Activated CD4-positive, alpha-beta memory T cell treated with anti-CD3 and anti-CD28 coated beads for 36 hours (primary cell): ENCODE results near the gene MAD1L1. TPM values are rescaled to one million over a fixed set of nuclear protein-coding genes. Genes with fewer than 3 reads are reported as not detected.
"Not testable (repeated sequence)": the region's sequence is repeated elsewhere in the genome, so short reads cannot be mapped to it uniquely, and the experiment has no call there.

Experiments used
- CTCF ChIA-PET: fragments of 350-600 bp; sonication (Branson Sonifier 250); formaldehyde crosslinking; loops from one replicate; lab custom pipeline; 2021; ENCODE audit warnings: antibody characterized with exemption, inconsistent platforms; lab: Charles Lee
- POLR2A ChIA-PET: fragments of 350-600 bp; sonication (Branson Sonifier 250); formaldehyde crosslinking; loops from one replicate; lab custom pipeline; 2021; ENCODE audit warnings: antibody characterized with exemption; lab: Charles Lee
- DNase-seq: peaks from one replicate; pipeline ENCODE4 v3.0.0-alpha.2; 2020
- H3K27ac Mint-ChIP-seq: one replicate; pipeline ENCODE4 v1.8.0; 2021; ENCODE audit warnings: mixed read lengths
- H3K27me3 Mint-ChIP-seq: one replicate; pipeline ENCODE4 v1.8.0; 2021; ENCODE audit warnings: mixed read lengths
- H3K36me3 Mint-ChIP-seq: one replicate; pipeline ENCODE4 v1.8.0; 2021; ENCODE audit warnings: mixed read lengths
- H3K4me1 Mint-ChIP-seq: one replicate; pipeline ENCODE4 v1.8.0; 2021; ENCODE audit warnings: low read depth, mixed read lengths
- H3K4me3 Mint-ChIP-seq: one replicate; pipeline ENCODE4 v1.8.0; 2021; ENCODE audit warnings: mild to moderate bottlenecking, mixed read lengths
- H3K9me3 Mint-ChIP-seq: one replicate; pipeline ENCODE4 v1.8.0; 2021; ENCODE audit warnings: mixed read lengths
- intact Hi-C: fragments of 100-400 bp; cut with micrococcal nuclease; formaldehyde crosslinking; loops from one replicate; pipeline ENCODE4 v1.15.1; 2023
- total RNA-seq, 2 experiments: library from RNA; stranded (reverse); gene quantifications; one replicate each; pipeline ENCODE4 v1.2.3, GENCODE V29; 2021

MAD1L1 gene
- total RNA-seq, 2 experiments from 2014 or later: 44.4 to 47.8 TPM

DNA sequence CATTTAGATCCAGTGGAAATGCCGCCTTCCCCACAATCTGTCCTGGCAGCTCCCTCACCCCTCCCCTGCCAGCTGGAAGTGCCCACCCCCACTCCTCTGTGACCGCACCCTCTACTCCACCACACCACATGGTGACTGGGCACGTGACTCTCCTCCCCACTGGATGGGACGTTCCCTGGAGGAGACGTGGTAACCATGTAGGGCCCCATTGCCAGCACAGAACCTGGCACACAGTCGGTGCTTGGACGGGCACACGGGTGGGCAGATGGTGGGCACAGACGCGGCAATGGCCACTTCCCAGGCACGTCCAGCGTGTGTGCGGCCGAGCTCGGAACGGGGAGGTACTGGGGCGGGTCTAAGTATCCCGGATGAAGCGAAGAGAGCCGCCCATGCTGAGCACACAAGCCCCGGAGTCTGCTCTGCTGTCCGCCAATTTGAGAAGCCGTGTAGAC, 245.6 kb downstream of the MAD1L1 start:
- ChIA-PET CTCF (no interaction called here), POLR2A (no interaction called here)
- DNase-seq: no peak
- Mint-ChIP-seq H3K4me3 (no peak overlapping the region), H3K36me3 (peaks cover 4% of the 10 kb centered on the region), H3K27ac (peak overlapping the region; percentile 25), H3K4me1 (peaks cover 16% of the 10 kb centered on the region), H3K9me3 (no peaks in the 10 kb centered on the region), H3K27me3 (no peaks in the 10 kb centered on the region)
- intact Hi-C loops: no loop called here

GRCh38 chr7:1986366-1987083, 246.2 kb downstream of the MAD1L1 start:
- Mint-ChIP-seq H3K9me3 (no peaks in the 10 kb centered on the region), H3K4me1 (peaks cover 16% of the 10 kb centered on the region), H3K4me3 (no peak overlapping the region), H3K36me3 (peaks cover 4% of the 10 kb centered on the region), H3K27me3 (no peaks in the 10 kb centered on the region), H3K27ac (peak overlapping the region; percentile 25)
- intact Hi-C loops: no loop called here
- peak; percentile 32 for DNase-seq
- ChIA-PET CTCF (no interaction called here), POLR2A (no interaction called here)

GRCh38 chr7:1985936-1986335, 246.8 kb downstream of the MAD1L1 start:
- ChIA-PET POLR2A (no interaction called here), CTCF (no interaction called here)
- no peak for DNase-seq
- Mint-ChIP-seq H3K27me3 (no peaks in the 10 kb centered on the region), H3K36me3 (peaks cover 4% of the 10 kb centered on the region), H3K27ac (no peak overlapping the region), H3K4me1 (peaks cover 16% of the 10 kb centered on the region), H3K9me3 (no peaks in the 10 kb centered on the region), H3K4me3 (no peak overlapping the region)
- intact Hi-C loops: no loop called here

- CTCF ChIA-PET: no interaction called here
- intact Hi-C loops: no loop called here
- H3K36me3 Mint-ChIP-seq: peaks cover 4% of the 10 kb centered on the region
- H3K4me1 Mint-ChIP-seq: peaks cover 16% of the 10 kb centered on the region
- DNase-seq: no peak
- H3K9me3 Mint-ChIP-seq: no peaks in the 10 kb centered on the region
- no peak overlapping the region for H3K4me3 Mint-ChIP-seq
- H3K27ac Mint-ChIP-seq: no peak overlapping the region
- POLR2A ChIA-PET: no interaction called here
- H3K27me3 Mint-ChIP-seq: no peaks in the 10 kb centered on the region
These were observed 247.7 kb downstream of the MAD1L1 start for GRCh38 chr7:1985042-1985441.

GRCh38 chr7:1981878-1982230, 250.9 kb downstream of the MAD1L1 start:
- no peak overlapping the region for H3K27ac Mint-ChIP-seq
- DNase-seq: no peak
- peaks cover 8% of the 10 kb centered on the region for H3K36me3 Mint-ChIP-seq
- H3K9me3 Mint-ChIP-seq: no peaks in the 10 kb centered on the region
- POLR2A ChIA-PET: no interaction called here
- H3K4me3 Mint-ChIP-seq: no peak overlapping the region
- CTCF ChIA-PET: no interaction called here
- intact Hi-C loops: no loop called here
- no peaks in the 10 kb centered on the region for H3K27me3 Mint-ChIP-seq
- H3K4me1 Mint-ChIP-seq: peaks cover 5% of the 10 kb centered on the region

DNA sequence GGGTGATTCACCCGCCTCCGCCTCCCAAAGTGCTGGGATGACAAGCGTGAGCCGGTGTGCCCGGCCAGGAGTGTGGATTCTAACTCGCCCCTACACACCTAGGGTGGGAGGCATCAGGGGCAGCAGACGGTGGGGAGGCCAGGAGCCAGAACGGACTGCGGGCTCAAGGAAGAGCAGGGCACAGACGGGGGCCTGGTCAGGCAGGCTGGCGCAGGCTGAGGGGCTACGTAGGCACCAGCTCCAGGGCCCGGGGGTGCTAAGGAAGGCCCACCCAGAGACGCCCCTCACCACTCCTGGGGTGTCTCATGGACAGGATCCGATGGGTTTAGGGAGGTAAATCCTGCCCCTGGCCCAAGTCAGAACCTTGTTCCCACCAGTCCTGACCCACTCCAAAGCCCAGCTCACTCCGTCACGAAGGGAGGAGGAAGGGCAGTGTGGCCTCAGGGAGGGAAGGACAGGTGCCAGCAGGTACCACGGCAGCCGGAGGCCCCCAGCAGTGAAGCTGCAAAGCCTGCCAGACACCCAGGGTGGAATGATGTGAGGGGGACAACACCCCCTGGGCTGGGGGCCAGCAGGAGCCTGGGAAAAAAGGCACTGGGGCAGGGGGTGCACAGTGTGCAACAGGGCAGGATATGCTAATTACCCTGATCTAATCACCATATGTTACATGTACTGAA, 251.4 kb downstream of the MAD1L1 start:
- H3K36me3 Mint-ChIP-seq: peaks cover 8% of the 10 kb centered on the region
- H3K4me1 Mint-ChIP-seq: no peaks in the 10 kb centered on the region
- H3K27me3 Mint-ChIP-seq: no peaks in the 10 kb centered on the region
- H3K4me3 Mint-ChIP-seq: no peak overlapping the region
- H3K27ac Mint-ChIP-seq: no peak overlapping the region
- H3K9me3 Mint-ChIP-seq: no peaks in the 10 kb centered on the region
- no peak for DNase-seq
- intact Hi-C loops: no loop called here
- ChIA-PET POLR2A (no interaction called here), CTCF (no interaction called here)

DNA sequence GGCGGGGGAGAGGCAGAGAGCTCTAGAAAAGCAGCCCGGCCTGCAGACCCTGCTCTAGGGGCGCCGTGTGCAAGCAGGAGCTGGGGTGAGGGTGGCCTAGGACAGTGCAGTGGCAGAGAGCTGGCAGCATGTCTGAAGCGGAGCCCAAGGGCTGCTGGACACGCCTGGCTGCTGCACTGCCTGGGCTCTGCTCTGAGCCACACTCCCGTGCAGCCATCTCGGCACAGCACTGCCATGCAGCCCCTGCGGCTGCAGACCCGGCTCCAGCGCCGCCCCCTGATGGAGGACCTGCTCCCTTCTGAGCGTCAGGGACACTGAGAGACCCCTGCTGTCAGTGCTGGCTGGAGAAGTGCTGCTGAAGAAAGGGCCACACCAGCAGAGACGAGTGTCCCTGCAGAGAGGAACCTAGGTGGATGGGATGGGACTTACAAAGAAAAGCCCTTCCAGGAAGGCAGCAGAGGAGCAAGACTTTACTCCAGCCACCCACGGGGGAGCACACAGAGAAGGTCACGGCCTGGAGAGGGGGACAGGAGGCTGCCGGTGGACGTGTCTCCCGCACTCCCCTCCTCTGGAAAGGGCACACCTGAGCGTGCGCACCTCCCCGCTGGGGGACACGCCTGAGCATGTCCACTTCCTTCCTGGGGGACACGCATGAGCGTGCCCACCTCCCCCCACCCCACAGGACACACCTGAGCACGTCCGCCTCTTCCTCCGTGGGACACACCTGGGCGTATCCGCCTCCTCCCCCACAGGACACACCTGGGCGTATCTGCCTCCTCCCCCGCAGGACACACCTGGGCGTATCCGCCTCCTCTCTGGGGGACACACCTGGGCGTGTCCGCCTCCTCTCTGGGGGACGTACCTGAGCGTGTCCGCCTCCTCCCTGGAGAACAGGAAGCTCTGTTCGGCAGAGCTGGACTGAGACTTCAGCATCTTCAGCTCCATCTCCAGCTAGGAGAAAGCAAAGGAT, 252.9 kb downstream of the MAD1L1 start:
- H3K4me1 Mint-ChIP-seq: no peaks in the 10 kb centered on the region
- H3K4me3 Mint-ChIP-seq: no peak overlapping the region
- no peaks in the 10 kb centered on the region for H3K27me3 Mint-ChIP-seq
- peaks cover 6% of the 10 kb centered on the region for H3K36me3 Mint-ChIP-seq
- DNase-seq: no peak
- intact Hi-C loops: no loop called here
- POLR2A ChIA-PET: no interaction called here
- no peak overlapping the region for H3K27ac Mint-ChIP-seq
- H3K9me3 Mint-ChIP-seq: no peaks in the 10 kb centered on the region
- CTCF ChIA-PET: no interaction called here

GRCh38 chr7:1978656-1979590, 253.8 kb downstream of the MAD1L1 start:
- H3K27ac Mint-ChIP-seq: no peak overlapping the region
- no peak for DNase-seq
- ChIA-PET POLR2A (no interaction called here), CTCF (no interaction called here)
- H3K27me3 Mint-ChIP-seq: no peaks in the 10 kb centered on the region
- H3K4me1 Mint-ChIP-seq: peaks cover 4% of the 10 kb centered on the region
- H3K36me3 Mint-ChIP-seq: peaks cover 6% of the 10 kb centered on the region
- intact Hi-C loops: no loop called here
- H3K4me3 Mint-ChIP-seq: no peak overlapping the region
- no peaks in the 10 kb centered on the region for H3K9me3 Mint-ChIP-seq

GRCh38 chr7:1977876-1978441, 254.8 kb downstream of the MAD1L1 start:
- Mint-ChIP-seq H3K27me3 (no peaks in the 10 kb centered on the region), H3K9me3 (no peaks in the 10 kb centered on the region), H3K36me3 (peaks cover 6% of the 10 kb centered on the region), H3K27ac (no peak overlapping the region), H3K4me1 (peaks cover 4% of the 10 kb centered on the region), H3K4me3 (no peak overlapping the region)
- intact Hi-C loops: no loop called here
- DNase-seq: no peak
- POLR2A ChIA-PET: no interaction called here
- CTCF ChIA-PET: no interaction called here

DNA sequence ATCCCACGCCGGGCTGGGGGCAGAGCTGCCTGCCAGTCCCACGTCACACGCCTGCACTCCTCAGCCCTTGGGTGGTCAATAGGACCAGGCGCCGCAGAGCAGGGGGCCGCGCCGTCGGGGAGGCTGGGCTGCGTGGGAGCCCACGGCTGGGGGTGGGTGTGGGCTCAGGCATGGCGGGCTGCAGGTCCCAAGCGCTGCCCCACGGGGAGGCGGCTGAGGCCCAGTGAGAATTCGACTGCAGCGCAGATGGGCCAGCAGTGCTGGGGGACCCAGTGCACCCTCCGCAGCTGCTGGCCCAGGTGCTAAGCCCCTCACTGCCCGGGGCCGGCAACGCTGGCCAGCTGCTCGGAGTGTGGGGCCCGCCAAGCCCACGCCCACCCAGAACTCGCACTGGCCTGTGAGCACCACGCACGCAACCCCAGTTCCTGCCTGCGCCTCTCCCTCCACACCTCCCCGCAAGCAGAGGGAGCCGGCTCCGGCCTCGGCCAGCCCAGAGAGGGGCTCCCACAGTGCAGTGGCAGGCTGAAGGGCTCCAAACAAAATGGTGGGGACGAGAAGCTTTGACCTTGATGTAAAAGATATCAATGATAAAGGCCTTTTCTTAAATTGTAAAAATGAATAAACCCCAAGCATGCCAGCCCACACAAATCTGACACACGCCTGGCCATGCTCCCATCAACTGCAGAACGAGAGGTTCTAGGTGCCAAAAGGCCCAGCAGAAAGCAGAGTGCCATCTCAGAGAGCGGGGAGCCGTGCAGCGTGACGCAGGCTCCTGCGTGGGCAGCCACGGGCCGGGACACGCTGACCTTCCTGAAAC, 255.5 kb downstream of the MAD1L1 start:
- no peak for DNase-seq
- H3K36me3 Mint-ChIP-seq: peaks cover 6% of the 10 kb centered on the region
- ChIA-PET POLR2A (no interaction called here), CTCF (no interaction called here)
- no peak overlapping the region for H3K4me3 Mint-ChIP-seq
- no peaks in the 10 kb centered on the region for H3K27me3 Mint-ChIP-seq
- intact Hi-C loops: no loop called here
- H3K27ac Mint-ChIP-seq: no peak overlapping the region
- H3K9me3 Mint-ChIP-seq: no peaks in the 10 kb centered on the region
- peaks cover 4% of the 10 kb centered on the region for H3K4me1 Mint-ChIP-seq

DNA sequence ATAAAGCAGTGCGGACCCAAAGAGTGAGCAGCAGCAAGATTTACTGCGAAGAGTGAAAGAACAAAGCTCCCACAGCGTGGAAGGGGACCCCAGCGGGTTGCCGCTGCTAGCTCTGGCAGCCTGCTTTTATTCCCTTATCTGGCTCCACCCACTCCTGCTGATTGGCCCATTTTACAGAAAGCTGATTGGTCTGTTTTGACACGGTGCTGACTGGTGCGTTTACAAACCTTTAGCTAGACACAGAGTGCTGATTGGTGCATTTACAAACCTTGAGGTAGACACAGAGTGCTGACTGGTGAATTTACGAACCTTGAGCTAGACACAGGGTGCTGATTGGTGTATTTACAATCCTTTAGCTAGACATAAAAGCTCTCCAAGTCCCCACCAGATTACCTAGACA, 256.2 kb downstream of the MAD1L1 start:
- intact Hi-C loops, POLR2A ChIA-PET, H3K4me3 Mint-ChIP-seq, H3K36me3 Mint-ChIP-seq, H3K27me3 Mint-ChIP-seq, H3K27ac Mint-ChIP-seq, H3K4me1 Mint-ChIP-seq, H3K9me3 Mint-ChIP-seq, CTCF ChIA-PET, DNase-seq: not testable (repeated sequence)
